Measurements from ENCODE around the gene FEM1C. TPM values are rescaled to one million over a fixed set of nuclear protein-coding genes. Genes with fewer than 3 reads are reported as not detected.
A peak's percentile ranks its signal among the peaks of the same experiment; 100 is the strongest.

Gene FEM1C
- total RNA-seq, 1 donor from 2014 or later, result 19.8 TPM

GRCh38 chr5:115585265-115585664 lies 40.7 kb upstream of the FEM1C start:
- CTCF ChIA-PET, result interaction anchor here (0.7 to 1.2 kb wide), 3 partner anchors 11 to 488 kb away, joined by 3 to 9 read pairs (median 4); no protein-coding TSS in a partner anchor
- H3K27me3 Mint-ChIP-seq, result no peaks in the 10 kb centered on the region
- H3K27ac Mint-ChIP-seq, result no peak overlapping the region
- DNase-seq (no peak), ATAC-seq (ENCODE audit: low read depth) (no peak)
- TF ChIP-seq CTCF (IDR thresholded peaks at IDR 0.05), result no peak
- H3K9me3 Mint-ChIP-seq, result no peaks in the 10 kb centered on the region
- intact Hi-C loops (cut with micrococcal nuclease), result loop anchor here (5.0 kb wide), 3 partner anchors 198 to 1973 kb away; no protein-coding TSS in a partner anchor
- POLR2A ChIA-PET, result no interaction called here
- H3K36me3 Mint-ChIP-seq (ENCODE audit: low read depth), result peaks cover 3% of the 10 kb centered on the region
- peaks cover 14% of the 10 kb centered on the region for H3K4me1 Mint-ChIP-seq
- H3K4me3 Mint-ChIP-seq, result no peak overlapping the region

- Mint-ChIP-seq H3K27ac (no peak overlapping the region), H3K27me3 (no peaks in the 10 kb centered on the region)
- POLR2A ChIA-PET, result no interaction called here
Measured at GRCh38 chr5:115584501-115584900, 39.9 kb upstream of the FEM1C start.

GRCh38 chr5:115583474-115583873 lies 38.9 kb upstream of the FEM1C start:
- ATAC-seq (ENCODE audit: low read depth) (no peak), DNase-seq (no peak)
- no peak for TF ChIP-seq CTCF (IDR thresholded peaks at IDR 0.05)
- H3K27me3 Mint-ChIP-seq, result no peaks in the 10 kb centered on the region
- no peak overlapping the region for H3K27ac Mint-ChIP-seq
- H3K4me1 Mint-ChIP-seq, result peaks cover 31% of the 10 kb centered on the region
- H3K4me3 Mint-ChIP-seq, result no peak overlapping the region
- no peaks in the 10 kb centered on the region for H3K9me3 Mint-ChIP-seq
- POLR2A ChIA-PET, result no interaction called here
- CTCF ChIA-PET, result interaction anchor here (1.1 to 1.3 kb wide), 2 partner anchors 9 to 274 kb away, joined by 5 to 7 read pairs; no protein-coding TSS in a partner anchor
- H3K36me3 Mint-ChIP-seq (ENCODE audit: low read depth), result peaks cover 3% of the 10 kb centered on the region
- intact Hi-C loops (cut with micrococcal nuclease), result no loop called here

More at GRCh38 chr5:115584501-115584900, 39.9 kb upstream of the FEM1C start:
- Mint-ChIP-seq H3K9me3 (no peaks in the 10 kb centered on the region), H3K36me3 (ENCODE audit: low read depth) (peaks cover 3% of the 10 kb centered on the region), H3K4me1 (peaks cover 22% of the 10 kb centered on the region), H3K4me3 (no peak overlapping the region)
- ATAC-seq (ENCODE audit: low read depth), result no peak
- no peak for DNase-seq
- intact Hi-C loops (cut with micrococcal nuclease), result no loop called here
- CTCF ChIA-PET, result interaction anchor here (0.6 to 1.2 kb wide), 4 partner anchors 10 to 487 kb away, joined by 3 to 9 read pairs (median 4); no protein-coding TSS in a partner anchor
- TF ChIP-seq CTCF (IDR thresholded peaks at IDR 0.05), result no peak

GRCh38 chr5:115580941-115581340 lies 36.4 kb upstream of the FEM1C start:
- no peak for TF ChIP-seq CTCF (IDR thresholded peaks at IDR 0.05)
- no peak for DNase-seq
- ChIA-PET POLR2A (no interaction called here), CTCF (interaction anchor here (1.4 kb wide), 1 partner anchor 274 kb away, joined by 3 read pairs; no protein-coding TSS in a partner anchor)
- Mint-ChIP-seq H3K36me3 (ENCODE audit: low read depth) (peaks cover 3% of the 10 kb centered on the region), H3K9me3 (peaks cover 2% of the 10 kb centered on the region), H3K27me3 (no peaks in the 10 kb centered on the region), H3K27ac (no peak overlapping the region), H3K4me3 (no peak overlapping the region), H3K4me1 (peaks cover 41% of the 10 kb centered on the region)
- intact Hi-C loops (cut with micrococcal nuclease), result loop anchor here (1.0 kb wide), 1 partner anchor 45 kb away; the partner anchor contains the start of gene TMED7
- ATAC-seq (ENCODE audit: low read depth), result no peak

- ChIA-PET POLR2A (interaction anchor here (0.7 to 4.5 kb wide), 7 partner anchors 9 to 262 kb away, joined by 3 to 31 read pairs (median 4); partner anchors contain the start of genes AP3S1, ATG12, FEM1C and TICAM2), CTCF (interaction anchor here (1.6 to 7.1 kb wide), 2 partner anchors 22 to 270 kb away, joined by 3 to 134 read pairs; no protein-coding TSS in a partner anchor)
- no peak for DNase-seq
- Mint-ChIP-seq H3K36me3 (ENCODE audit: low read depth) (peaks cover 3% of the 10 kb centered on the region), H3K27ac (peak overlapping the region; percentile 83), H3K4me1 (peaks cover 50% of the 10 kb centered on the region), H3K27me3 (no peaks in the 10 kb centered on the region), H3K9me3 (peaks cover 2% of the 10 kb centered on the region), H3K4me3 (peak overlapping the region; percentile 74)
- ATAC-seq (ENCODE audit: low read depth), result peak; percentile 85
- no peak for TF ChIP-seq CTCF (IDR thresholded peaks at IDR 0.05)
- intact Hi-C loops (cut with micrococcal nuclease), result loop anchor here (1.0 kb wide), 3 partner anchors 22 to 47 kb away; partner anchors contain the start of genes FEM1C and TMED7
Measured at GRCh38 chr5:115579747-115580173, 35.2 kb upstream of the FEM1C start.

Data from activated B cell treated with CpG ODN at 0.5 μM for 24 hours (primary cell).